ENCODE measurements around the gene BRINP2. TPM values are rescaled to one million over a fixed set of nuclear protein-coding genes. Genes with fewer than 3 reads are reported as not detected.

BRINP2 gene
- total and polyA plus RNA-seq, 2 of the 13 experiments (the other 11 are each of a cell fraction or from before 2014, with no cell fraction given), result 0.08 to 0.20 TPM

DNA sequence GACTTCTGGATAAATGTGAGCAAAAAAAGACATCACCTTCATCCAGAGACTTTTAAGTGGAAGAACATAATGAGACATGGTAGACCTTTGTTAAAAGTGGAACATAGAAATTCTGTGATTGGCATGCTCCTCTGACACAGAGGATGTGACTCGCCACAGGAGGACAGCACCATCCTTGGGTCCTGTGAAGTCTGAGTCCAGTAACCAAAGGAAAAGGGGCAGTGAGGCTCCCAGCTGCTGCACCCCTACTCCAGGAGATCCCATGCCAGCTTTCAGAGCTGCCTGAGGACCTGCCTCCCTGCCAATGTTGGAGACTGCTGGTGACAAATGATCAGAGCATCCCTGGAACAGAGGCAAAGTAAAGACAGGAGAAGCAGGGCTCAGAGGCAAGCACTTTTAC, 136.2 kb downstream of the BRINP2 start (continued):
- no peak for TF ChIP-seq PAF1 (CRISPR knock-in tag; IDR thresholded peaks at IDR 0.05)
- TF ChIP-seq ZNF629 (CRISPR knock-in tag; conservative IDR thresholded peaks at IDR 0.05), result no peak
- no peak for TF ChIP-seq PCBP2 (optimal IDR thresholded peaks at IDR 0.05; ENCODE audit: low read depth, low read length, poor library complexity, severe bottlenecking)

DNA sequence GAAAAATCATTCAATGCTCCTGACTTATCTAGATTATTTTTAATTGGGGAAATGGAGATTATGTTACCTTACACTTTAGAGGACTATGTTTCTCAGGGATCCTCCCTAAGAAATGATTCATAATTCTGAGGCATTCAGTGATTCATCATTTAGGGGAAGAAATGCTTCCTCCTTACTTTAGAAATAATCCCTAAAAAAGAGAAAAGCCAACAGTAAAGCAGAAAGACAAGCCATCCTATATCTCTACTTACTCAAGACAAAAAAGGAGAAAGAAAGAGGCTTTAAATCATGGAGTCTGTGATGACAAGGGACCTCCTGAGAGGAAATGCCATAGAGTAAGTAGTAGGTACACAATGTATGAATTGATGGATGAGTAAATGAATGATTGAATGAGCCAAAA, 137.0 kb downstream of the BRINP2 start:
- no peak overlapping the region for H3K4me2 ChIP-seq (ENCODE audit: low read depth, low read length)
- BruUV-seq (replicated peaks), result no TSS peak

DNA sequence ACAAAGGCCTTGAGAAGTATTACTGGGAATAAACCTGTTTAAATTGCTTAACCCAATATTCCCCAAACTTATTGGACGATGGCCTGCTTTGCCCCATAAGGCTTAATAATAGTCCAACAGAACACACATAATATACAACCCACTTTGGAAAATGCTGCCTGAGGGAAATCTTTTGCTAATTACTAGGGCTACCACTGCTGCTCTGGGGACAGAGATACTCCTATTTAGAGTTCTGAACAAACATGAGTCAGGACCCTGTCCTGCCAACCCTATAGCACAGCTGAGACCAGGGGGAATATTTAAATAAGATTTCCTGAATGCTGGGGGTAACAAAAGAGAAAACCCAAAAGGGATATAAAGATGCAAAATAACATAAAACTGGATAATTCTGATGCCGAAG, 139.1 kb downstream of the BRINP2 start:
- H3K4me2 ChIP-seq (ENCODE audit: low read depth, low read length), result no peak overlapping the region
- CTCF ChIA-PET (ENCODE audit: low intra/inter-chr PET ratio, low total read pairs), result no interaction called here
- H3K27ac ChIP-seq (ENCODE audit: extremely low read length, insufficient read depth, low read length), result no peak overlapping the region
- H3K36me3 ChIP-seq (replicated peaks in 1 of 2; ENCODE audit: control insufficient read depth in 1 of 2, insufficient read depth in 2 of 2, low read length in 2 of 2), result no peaks in the 10 kb centered on the region
- no peaks in the 10 kb centered on the region for H4K20me1 ChIP-seq (ENCODE audit: insufficient read depth, low read length)
- no peaks in the 10 kb centered on the region for H3K27me3 ChIP-seq (ENCODE audit: control insufficient read depth in 1 of 2, insufficient read depth in 2 of 2, low read length in 2 of 2)
- DNase-seq (ENCODE audit: low spot score) (no peak), ATAC-seq (no peak), FAIRE-seq (no peak)
- no peaks in the 10 kb centered on the region for H3K79me2 ChIP-seq (ENCODE audit: insufficient read depth, low read length)
- in situ Hi-C loops (cut with HindIII; ENCODE audit: extremely low pct_ligation_motif_present, low pct_unique_long_range_greater_than_20kb), result no loop called here
- H2AFZ ChIP-seq (ENCODE audit: low read length), result no peak overlapping the region
- 20% methylated on average over 2 of the region's 2 CpGs for WGBS (ENCODE audit: low lambda C conversion rate)
- intact Hi-C loops (cut with micrococcal nuclease; ENCODE audit: unreplicated experiment), result no loop called here
- POLR2A ChIA-PET, result no interaction called here
- no peak overlapping the region for H3K4me3 ChIP-seq (replicated peaks in 1 of 3; ENCODE audit: insufficient read depth in 1 of 3, low read depth in 2 of 3, low read length in 3 of 3)
- no peaks in the 10 kb centered on the region for H3K9me3 ChIP-seq (ENCODE audit: low read length)
- H3K9ac ChIP-seq (ENCODE audit: insufficient read depth, low read depth, low read length), result no peak overlapping the region
- no TSS peak for BruUV-seq (replicated peaks)
- H3K4me1 ChIP-seq (ENCODE audit: insufficient read depth, low read length), result no peaks in the 10 kb centered on the region
- no peak for TF ChIP-seq ZNF383 (CRISPR knock-in tag; IDR thresholded peaks at IDR 0.05; ENCODE audit: borderline replicate concordance)
- no peak for TF ChIP-seq ZNF652 (CRISPR knock-in tag; IDR thresholded peaks at IDR 0.05; ENCODE audit: borderline replicate concordance, low read depth)
- TF ChIP-seq ZNF3 (CRISPR knock-in tag; IDR thresholded peaks at IDR 0.05), result no peak
- no peak for TF ChIP-seq RBM39 (IDR thresholded peaks at IDR 0.05; ENCODE audit: low read depth, low read length, poor library complexity, severe bottlenecking)
- no peak for TF ChIP-seq THAP11 (CRISPR knock-in tag; IDR thresholded peaks at IDR 0.05)
- no peak for TF ChIP-seq ZNF816 (CRISPR knock-in tag; IDR thresholded peaks at IDR 0.05; ENCODE audit: borderline replicate concordance)
- no peak for TF ChIP-seq SRF (IDR thresholded peaks at IDR 0.05; ENCODE audit: low read depth, low read length)
- no peak for TF ChIP-seq GPN1 (CRISPR knock-in tag; IDR thresholded peaks at IDR 0.05; ENCODE audit: borderline replicate concordance)
- TF ChIP-seq, protein P1, sequence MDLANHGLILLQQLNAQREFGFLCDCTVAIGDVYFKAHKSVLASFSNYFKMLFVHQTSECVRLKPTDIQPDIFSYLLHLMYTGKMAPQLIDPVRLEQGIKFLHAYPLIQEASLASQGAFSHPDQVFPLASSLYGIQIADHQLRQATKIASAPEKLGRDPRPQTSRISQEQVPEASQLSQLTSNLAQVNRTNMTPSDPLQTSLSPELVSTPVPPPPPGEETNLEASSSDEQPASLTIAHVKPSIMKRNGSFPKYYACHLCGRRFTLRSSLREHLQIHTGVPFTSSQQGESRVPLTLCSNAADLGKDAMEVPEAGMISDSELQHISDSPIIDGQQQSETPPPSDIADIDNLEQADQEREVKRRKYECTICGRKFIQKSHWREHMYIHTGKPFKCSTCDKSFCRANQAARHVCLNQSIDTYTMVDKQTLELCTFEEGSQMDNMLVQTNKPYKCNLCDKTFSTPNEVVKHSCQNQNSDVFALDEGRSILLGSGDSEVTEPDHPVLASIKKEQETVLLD (CRISPR knock-in tag; IDR thresholded peaks at IDR 0.05; ENCODE audit: low read depth), result no peak
- TF ChIP-seq, protein P2, sequence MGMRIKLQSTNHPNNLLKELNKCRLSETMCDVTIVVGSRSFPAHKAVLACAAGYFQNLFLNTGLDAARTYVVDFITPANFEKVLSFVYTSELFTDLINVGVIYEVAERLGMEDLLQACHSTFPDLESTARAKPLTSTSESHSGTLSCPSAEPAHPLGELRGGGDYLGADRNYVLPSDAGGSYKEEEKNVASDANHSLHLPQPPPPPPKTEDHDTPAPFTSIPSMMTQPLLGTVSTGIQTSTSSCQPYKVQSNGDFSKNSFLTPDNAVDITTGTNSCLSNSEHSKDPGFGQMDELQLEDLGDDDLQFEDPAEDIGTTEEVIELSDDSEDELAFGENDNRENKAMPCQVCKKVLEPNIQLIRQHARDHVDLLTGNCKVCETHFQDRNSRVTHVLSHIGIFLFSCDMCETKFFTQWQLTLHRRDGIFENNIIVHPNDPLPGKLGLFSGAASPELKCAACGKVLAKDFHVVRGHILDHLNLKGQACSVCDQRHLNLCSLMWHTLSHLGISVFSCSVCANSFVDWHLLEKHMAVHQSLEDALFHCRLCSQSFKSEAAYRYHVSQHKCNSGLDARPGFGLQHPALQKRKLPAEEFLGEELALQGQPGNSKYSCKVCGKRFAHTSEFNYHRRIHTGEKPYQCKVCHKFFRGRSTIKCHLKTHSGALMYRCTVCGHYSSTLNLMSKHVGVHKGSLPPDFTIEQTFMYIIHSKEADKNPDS (CRISPR knock-in tag; IDR thresholded peaks at IDR 0.05), result no peak
- no peak for TF ChIP-seq FOXP1 (IDR thresholded peaks at IDR 0.05)
- TF ChIP-seq FOXP1 (CRISPR knock-in tag; IDR thresholded peaks at IDR 0.05), result no peak

More for the DNA sequence above, 137.0 kb downstream of the BRINP2 start:
- ChIA-PET CTCF (ENCODE audit: low intra/inter-chr PET ratio, low total read pairs) (no interaction called here), POLR2A (no interaction called here)
- no peak overlapping the region for H3K4me3 ChIP-seq (replicated peaks in 1 of 3; ENCODE audit: insufficient read depth in 1 of 3, low read depth in 2 of 3, low read length in 3 of 3)
- H3K27ac ChIP-seq (ENCODE audit: extremely low read length, insufficient read depth, low read length), result no peak overlapping the region
- FAIRE-seq (no peak), DNase-seq (ENCODE audit: low spot score) (no peak), ATAC-seq (no peak)
- intact Hi-C loops (cut with micrococcal nuclease; ENCODE audit: unreplicated experiment) (no loop called here), in situ Hi-C loops (cut with HindIII; ENCODE audit: extremely low pct_ligation_motif_present, low pct_unique_long_range_greater_than_20kb) (no loop called here)
- no peaks in the 10 kb centered on the region for H3K79me2 ChIP-seq (ENCODE audit: insufficient read depth, low read length)
- no peaks in the 10 kb centered on the region for H3K27me3 ChIP-seq (ENCODE audit: control insufficient read depth in 1 of 2, insufficient read depth in 2 of 2, low read length in 2 of 2)
- H2AFZ ChIP-seq (ENCODE audit: low read length), result no peak overlapping the region
- H3K9ac ChIP-seq (ENCODE audit: insufficient read depth, low read depth, low read length), result no peak overlapping the region
- no peaks in the 10 kb centered on the region for H3K36me3 ChIP-seq (replicated peaks in 1 of 2; ENCODE audit: control insufficient read depth in 1 of 2, insufficient read depth in 2 of 2, low read length in 2 of 2)
- H3K9me3 ChIP-seq (ENCODE audit: low read length), result no peaks in the 10 kb centered on the region
- H3K4me1 ChIP-seq (ENCODE audit: insufficient read depth, low read length), result no peaks in the 10 kb centered on the region
- TF ChIP-seq NONO (IDR thresholded peaks at IDR 0.05), result no peak
- TF ChIP-seq NONO (CRISPR knock-in tag; conservative IDR thresholded peaks at IDR 0.05), result no peak
- no peak for TF ChIP-seq ZNF382 (CRISPR knock-in tag; IDR thresholded peaks at IDR 0.05; ENCODE audit: borderline replicate concordance)
- TF ChIP-seq POLR2AphosphoS2 (IDR thresholded peaks at IDR 0.05; ENCODE audit: low read depth, low read length), result no peak
- TF ChIP-seq MYNN (CRISPR knock-in tag; IDR thresholded peaks at IDR 0.05; ENCODE audit: low read depth), result no peak
- no peak for TF ChIP-seq RAD21 (CRISPR knock-in tag; IDR thresholded peaks at IDR 0.05)
- H4K20me1 ChIP-seq (ENCODE audit: insufficient read depth, low read length), result no peaks in the 10 kb centered on the region
